Activated CD8-positive, alpha-beta memory T cell treated with anti-CD3 and anti-CD28 coated beads, Interleukin-2, amount 10 ng/mL, durations not matched to agents 7 days and 5 days (primary cell): ENCODE data around the gene GNAS. TPM values are rescaled to one million over a fixed set of nuclear protein-coding genes. Genes with fewer than 3 reads are reported as not detected.

Experiments
- ATAC-seq: fragments of 150-1000 bp; cut with Tn5 transposase; one replicate; pipeline ENCODE4 v1.10.0; 2021; ENCODE audit warnings: moderate library complexity
- CTCF ChIA-PET: fragments of 350-600 bp; sonication (Branson Sonifier 250); formaldehyde crosslinking; loops from one replicate; lab custom pipeline; 2021; ENCODE audit warnings: antibody characterized with exemption; lab: Charles Lee
- DNase-seq: peaks from one replicate; pipeline ENCODE4 v3.0.0-alpha.2; 2020
- H3K27ac Mint-ChIP-seq: one replicate; pipeline ENCODE4 v1.8.0; 2021; ENCODE audit warnings: mild to moderate bottlenecking, mixed read lengths
- H3K27me3 Mint-ChIP-seq: one replicate; pipeline ENCODE4 v1.8.0; 2021; ENCODE audit warnings: mixed read lengths
- H3K36me3 Mint-ChIP-seq: one replicate; pipeline ENCODE4 v1.8.0; 2021; ENCODE audit warnings: mild to moderate bottlenecking, mixed read lengths
- H3K4me1 Mint-ChIP-seq: one replicate; pipeline ENCODE4 v1.8.0; 2021; ENCODE audit warnings: mixed read lengths
- H3K4me3 Mint-ChIP-seq: one replicate; pipeline ENCODE4 v1.8.0; 2021; ENCODE audit warnings: mild to moderate bottlenecking, moderate library complexity, mixed read lengths
- H3K9me3 Mint-ChIP-seq: one replicate; pipeline ENCODE4 v1.8.0; 2022; ENCODE audit warnings: low read depth, mixed read lengths
- total RNA-seq, 2 experiments: library from RNA; stranded (reverse); gene quantifications; one replicate each; pipeline ENCODE4 v1.2.3, GENCODE V29; 2021

The GNAS gene
- total RNA-seq, 2 experiments from 2014 or later: 817 to 859 TPM

- peaks cover 17% of the 10 kb centered on the region for H3K4me1 Mint-ChIP-seq
- H3K27me3 Mint-ChIP-seq: peaks cover 23% of the 10 kb centered on the region
- H3K36me3 Mint-ChIP-seq: no peaks in the 10 kb centered on the region
- H3K4me3 Mint-ChIP-seq: no peak overlapping the region
- no peak for DNase-seq
- ATAC-seq: no peak
- no peak overlapping the region for H3K27ac Mint-ChIP-seq
- H3K9me3 Mint-ChIP-seq: no peaks in the 10 kb centered on the region
- CTCF ChIA-PET: interaction anchor here (1.0 to 1.8 kb wide), 5 partner anchors 13 to 342 kb away, joined by 3 to 7 read pairs (median 4); no protein-coding TSS in a partner anchor
Measured at GRCh38 chr20:58868795-58869194, 16.3 kb downstream of the GNAS start.

- DNase-seq (no peak), ATAC-seq (no peak)
- peaks cover 22% of the 10 kb centered on the region for H3K27me3 Mint-ChIP-seq
Measured at GRCh38 chr20:58869662-58870227, 17.2 kb downstream of the GNAS start.

GRCh38 chr20:58870293-58871014 is 17.9 kb downstream of the GNAS start:
- ATAC-seq: peak; percentile 81
- CTCF ChIA-PET: interaction anchor here (0.5 to 1.8 kb wide), 35 partner anchors 9 to 585 kb away, joined by 3 to 10 read pairs (median 3); partner anchors contain the start of genes GNAS-AS1 and STX16
- H3K36me3 Mint-ChIP-seq: no peaks in the 10 kb centered on the region
- DNase-seq: peak; percentile 66
- H3K27me3 Mint-ChIP-seq: peaks cover 22% of the 10 kb centered on the region
- H3K27ac Mint-ChIP-seq: no peak overlapping the region
- no peak overlapping the region for H3K4me3 Mint-ChIP-seq
- H3K9me3 Mint-ChIP-seq: no peaks in the 10 kb centered on the region
- H3K4me1 Mint-ChIP-seq: peaks cover 18% of the 10 kb centered on the region

More at GRCh38 chr20:58869662-58870227, 17.2 kb downstream of the GNAS start:
- no peak overlapping the region for H3K4me3 Mint-ChIP-seq
- H3K36me3 Mint-ChIP-seq: no peaks in the 10 kb centered on the region
- no peak overlapping the region for H3K27ac Mint-ChIP-seq
- no peaks in the 10 kb centered on the region for H3K9me3 Mint-ChIP-seq
- CTCF ChIA-PET: interaction anchor here (0.5 to 1.8 kb wide), 33 partner anchors 10 to 586 kb away, joined by 3 to 10 read pairs (median 3); partner anchors contain the start of genes GNAS-AS1 and STX16
- peaks cover 18% of the 10 kb centered on the region for H3K4me1 Mint-ChIP-seq

DNA sequence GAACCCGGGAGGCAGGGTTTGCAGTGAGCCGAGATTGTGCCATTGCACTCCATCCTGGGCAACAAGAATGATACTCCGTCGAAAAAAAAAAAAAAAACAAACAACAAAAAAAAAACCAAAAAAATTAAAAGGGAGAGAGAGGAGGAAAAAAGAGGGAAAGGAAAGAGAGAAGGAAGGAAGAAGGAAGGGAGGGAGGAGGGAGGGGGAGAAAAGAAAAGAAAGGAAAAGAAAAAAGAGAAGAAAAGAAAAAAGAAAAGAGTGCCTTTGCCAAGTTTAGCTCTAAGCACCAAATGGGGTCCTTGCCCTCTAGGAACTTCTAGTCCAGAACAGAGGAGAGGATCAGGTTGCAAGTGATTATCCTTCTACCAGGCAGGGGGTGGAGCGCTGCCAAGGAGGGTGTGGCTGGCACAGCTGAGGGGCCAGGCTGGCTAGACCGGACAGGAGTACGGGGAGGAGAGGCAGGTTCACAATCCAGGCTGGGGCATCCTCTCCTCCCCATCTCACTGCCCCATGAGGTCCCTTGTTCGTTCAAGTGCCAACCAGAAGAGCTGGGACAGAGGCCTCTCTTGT is 19.1 kb downstream of the GNAS start:
- ATAC-seq (no peak), DNase-seq (no peak)
- H3K36me3 Mint-ChIP-seq: no peaks in the 10 kb centered on the region
- no peaks in the 10 kb centered on the region for H3K9me3 Mint-ChIP-seq
- CTCF ChIA-PET: interaction anchor here (0.7 to 1.8 kb wide), 5 partner anchors 221 to 1397 kb away, joined by 3 to 6 read pairs (median 3); partner anchors contain the start of gene STX16
- peaks cover 18% of the 10 kb centered on the region for H3K4me1 Mint-ChIP-seq
- no peak overlapping the region for H3K4me3 Mint-ChIP-seq
- peaks cover 15% of the 10 kb centered on the region for H3K27me3 Mint-ChIP-seq
- no peak overlapping the region for H3K27ac Mint-ChIP-seq

- CTCF ChIA-PET: interaction anchor here (1.0 to 1.5 kb wide), 4 partner anchors 15 to 348 kb away, joined by 3 to 4 read pairs (median 3); no protein-coding TSS in a partner anchor
- no peak overlapping the region for H3K27ac Mint-ChIP-seq
- H3K9me3 Mint-ChIP-seq: no peaks in the 10 kb centered on the region
- ATAC-seq (no peak), DNase-seq (no peak)
- H3K36me3 Mint-ChIP-seq: no peaks in the 10 kb centered on the region
- H3K4me3 Mint-ChIP-seq: no peak overlapping the region
- peaks cover 40% of the 10 kb centered on the region for H3K4me1 Mint-ChIP-seq
- peaks cover 6% of the 10 kb centered on the region for H3K27me3 Mint-ChIP-seq
Measured at GRCh38 chr20:58874469-58874868, 22.0 kb downstream of the GNAS start.

- no peak for ATAC-seq
- no peak for DNase-seq
- H3K4me3 Mint-ChIP-seq: no peak overlapping the region
- CTCF ChIA-PET: interaction anchor here (1.0 to 1.5 kb wide), 4 partner anchors 15 to 347 kb away, joined by 3 to 4 read pairs (median 3); no protein-coding TSS in a partner anchor
- H3K27ac Mint-ChIP-seq: no peak overlapping the region
- peaks cover 6% of the 10 kb centered on the region for H3K27me3 Mint-ChIP-seq
- peaks cover 39% of the 10 kb centered on the region for H3K4me1 Mint-ChIP-seq
- no peaks in the 10 kb centered on the region for H3K36me3 Mint-ChIP-seq
- H3K9me3 Mint-ChIP-seq: no peaks in the 10 kb centered on the region
Measured at GRCh38 chr20:58875111-58875510, 22.6 kb downstream of the GNAS start.

GRCh38 chr20:58875541-58876134 is 23.1 kb downstream of the GNAS start:
- Mint-ChIP-seq H3K27ac (no peak overlapping the region), H3K9me3 (no peaks in the 10 kb centered on the region), H3K27me3 (peaks cover 5% of the 10 kb centered on the region), H3K4me3 (no peak overlapping the region), H3K4me1 (peaks cover 34% of the 10 kb centered on the region), H3K36me3 (no peaks in the 10 kb centered on the region)
- no peak for ATAC-seq
- CTCF ChIA-PET: interaction anchor here (1.0 to 2.1 kb wide), 5 partner anchors 9 to 347 kb away, joined by 3 to 6 read pairs (median 3); no protein-coding TSS in a partner anchor
- no peak for DNase-seq

GRCh38 chr20:58876437-58876836 is 23.9 kb downstream of the GNAS start:
- Mint-ChIP-seq H3K27ac (no peak overlapping the region), H3K9me3 (no peaks in the 10 kb centered on the region), H3K27me3 (no peaks in the 10 kb centered on the region), H3K4me1 (peaks cover 29% of the 10 kb centered on the region), H3K36me3 (no peaks in the 10 kb centered on the region), H3K4me3 (no peak overlapping the region)
- no peak for DNase-seq
- CTCF ChIA-PET: interaction anchor here (1.1 to 2.1 kb wide), 4 partner anchors 9 to 211 kb away, joined by 3 to 6 read pairs (median 4); no protein-coding TSS in a partner anchor
- no peak for ATAC-seq

- H3K36me3 Mint-ChIP-seq: no peaks in the 10 kb centered on the region
- no peaks in the 10 kb centered on the region for H3K9me3 Mint-ChIP-seq
- DNase-seq: no peak
- H3K4me1 Mint-ChIP-seq: peaks cover 29% of the 10 kb centered on the region
- H3K27me3 Mint-ChIP-seq: no peaks in the 10 kb centered on the region
- ATAC-seq: no peak
- H3K27ac Mint-ChIP-seq: peak overlapping the region; percentile 68
- H3K4me3 Mint-ChIP-seq: no peak overlapping the region
- CTCF ChIA-PET: interaction anchor here (1.1 to 2.1 kb wide), 6 partner anchors 10 to 210 kb away, joined by 3 to 6 read pairs (median 4); no protein-coding TSS in a partner anchor
Measured at GRCh38 chr20:58877050-58877975, 24.8 kb downstream of the GNAS start.

GRCh38 chr20:58877976-58878360 is 25.5 kb downstream of the GNAS start:
- Mint-ChIP-seq H3K27ac (peak overlapping the region; percentile 68), H3K27me3 (no peaks in the 10 kb centered on the region)
- DNase-seq: peak; percentile 67

GRCh38 chr20:58878399-58878798 is 25.9 kb downstream of the GNAS start:
- peak overlapping the region; percentile 68 for H3K27ac Mint-ChIP-seq
- H3K9me3 Mint-ChIP-seq: no peaks in the 10 kb centered on the region
- no peaks in the 10 kb centered on the region for H3K36me3 Mint-ChIP-seq
- ATAC-seq (no peak), DNase-seq (no peak)
- CTCF ChIA-PET: interaction anchor here (1.1 to 1.4 kb wide), 2 partner anchors 20 to 29 kb away, joined by 3 to 4 read pairs; no protein-coding TSS in a partner anchor
- H3K4me1 Mint-ChIP-seq: peaks cover 23% of the 10 kb centered on the region
- H3K4me3 Mint-ChIP-seq: no peak overlapping the region
- no peaks in the 10 kb centered on the region for H3K27me3 Mint-ChIP-seq

More at GRCh38 chr20:58877976-58878360, 25.5 kb downstream of the GNAS start:
- Mint-ChIP-seq H3K4me1 (peaks cover 25% of the 10 kb centered on the region), H3K9me3 (no peaks in the 10 kb centered on the region), H3K36me3 (no peaks in the 10 kb centered on the region), H3K4me3 (no peak overlapping the region)
- CTCF ChIA-PET: interaction anchor here (1.1 to 2.1 kb wide), 3 partner anchors 11 to 30 kb away, joined by 3 to 6 read pairs (median 4); no protein-coding TSS in a partner anchor
- peak; percentile 93 for ATAC-seq

GRCh38 chr20:58880441-58880840 is 27.9 kb downstream of the GNAS start:
- H3K4me3 Mint-ChIP-seq: no peak overlapping the region
- DNase-seq (no peak), ATAC-seq (no peak)
- H3K27me3 Mint-ChIP-seq: no peaks in the 10 kb centered on the region
- H3K27ac Mint-ChIP-seq: no peak overlapping the region
- no peaks in the 10 kb centered on the region for H3K36me3 Mint-ChIP-seq
- peaks cover 23% of the 10 kb centered on the region for H3K4me1 Mint-ChIP-seq
- CTCF ChIA-PET: interaction anchor here (1.6 kb wide), 1 partner anchor 10 kb away, joined by 10 read pairs; no protein-coding TSS in a partner anchor
- H3K9me3 Mint-ChIP-seq: no peaks in the 10 kb centered on the region
